Measurements from ENCODE around the gene LRP6.
"Not testable (repeated sequence)": the region's sequence is repeated elsewhere in the genome, so short reads cannot be mapped to it uniquely, and the experiment has no call there.

Gene LRP6

DNA sequence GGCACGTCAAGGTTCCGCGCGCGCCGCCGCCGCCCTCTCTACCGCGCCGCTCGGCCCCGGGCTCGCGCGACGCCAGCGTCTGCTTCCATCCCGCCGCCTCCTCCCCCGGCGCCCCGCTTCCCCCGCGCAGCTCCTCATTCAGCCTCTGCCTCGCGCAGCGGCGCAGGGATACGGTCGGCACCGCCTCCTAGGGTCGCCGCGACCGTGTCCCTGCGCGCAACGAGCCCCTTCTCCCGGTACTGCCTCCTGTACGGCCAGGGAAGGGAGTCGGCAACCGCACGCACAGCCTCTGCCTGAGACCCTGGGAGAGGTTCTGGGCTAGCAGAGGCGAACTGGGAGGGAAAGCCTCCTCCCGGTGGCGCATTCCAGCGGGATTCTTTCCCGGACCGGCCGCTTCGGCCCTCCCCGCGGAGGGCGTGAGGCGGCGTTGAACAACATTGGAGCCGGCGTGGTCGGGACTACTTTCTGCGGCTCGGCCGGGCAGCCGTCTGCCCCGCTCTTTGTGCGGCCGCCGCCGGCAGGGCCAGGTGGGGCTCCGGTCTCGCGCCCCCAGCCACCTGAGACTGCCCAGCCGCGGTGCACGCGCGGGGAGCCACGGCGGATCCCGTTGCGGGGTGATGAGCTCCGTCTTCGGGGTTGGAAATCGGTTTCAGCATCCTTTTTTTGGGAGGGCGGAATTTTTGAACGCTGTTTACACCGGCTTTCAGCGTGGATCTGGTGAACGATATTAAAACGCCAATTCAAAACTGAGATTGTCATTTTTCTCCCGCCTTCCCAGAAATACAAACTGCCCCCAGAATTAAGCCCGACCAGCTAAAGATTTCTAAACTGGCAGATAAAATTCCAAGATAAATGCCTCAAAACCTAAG, at the start of gene LRP6:
Gene LRP6, minus strand, starts transcription at position 172 of the 869 bp plus-strand sequence. CDS start 309 bp downstream, outside the sequence.
- DNase-seq, result peak; percentile 81 to 84

DNA sequence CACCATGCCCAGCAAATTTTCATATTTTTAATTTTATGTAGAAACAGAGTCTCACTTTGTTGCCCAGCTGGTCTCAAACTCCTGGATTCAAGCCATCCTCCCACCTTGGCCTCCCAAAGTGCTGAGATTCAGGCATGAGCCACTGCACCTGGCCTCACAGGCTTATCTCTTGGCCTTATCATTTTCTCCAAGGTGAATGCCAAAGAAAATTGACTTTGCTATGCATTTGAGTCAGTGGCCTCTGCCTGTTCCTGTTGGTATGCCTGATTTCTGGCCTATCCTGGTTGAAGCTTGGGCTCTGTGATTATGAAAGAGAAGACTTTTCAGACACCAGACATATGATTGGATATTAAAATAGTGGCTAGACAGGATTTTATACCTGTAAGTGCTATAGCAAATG, 49.0 kb upstream of the LRP6 start:
- DNase-seq, result no peak

DNA sequence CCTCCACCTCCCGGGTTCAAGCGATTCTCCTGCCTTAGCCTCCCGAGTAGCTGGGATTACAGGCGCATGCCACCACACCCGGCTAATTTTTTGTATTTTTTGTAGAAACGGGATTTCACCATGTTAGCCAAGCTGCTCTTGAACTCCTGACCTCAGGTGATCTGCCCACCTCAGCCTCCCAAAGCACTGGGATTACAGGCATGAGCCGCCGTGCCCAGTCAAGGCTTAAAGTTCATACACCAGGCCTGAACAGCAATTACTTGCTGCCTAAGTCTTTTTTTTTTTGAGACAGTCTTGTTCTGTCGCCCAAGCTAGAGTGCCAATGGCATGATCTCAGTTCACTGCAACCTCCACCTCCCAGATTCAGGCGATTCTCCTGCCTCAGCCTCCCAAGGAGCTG, 43.9 kb upstream of the LRP6 start:
- not testable (repeated sequence) for DNase-seq

DNA sequence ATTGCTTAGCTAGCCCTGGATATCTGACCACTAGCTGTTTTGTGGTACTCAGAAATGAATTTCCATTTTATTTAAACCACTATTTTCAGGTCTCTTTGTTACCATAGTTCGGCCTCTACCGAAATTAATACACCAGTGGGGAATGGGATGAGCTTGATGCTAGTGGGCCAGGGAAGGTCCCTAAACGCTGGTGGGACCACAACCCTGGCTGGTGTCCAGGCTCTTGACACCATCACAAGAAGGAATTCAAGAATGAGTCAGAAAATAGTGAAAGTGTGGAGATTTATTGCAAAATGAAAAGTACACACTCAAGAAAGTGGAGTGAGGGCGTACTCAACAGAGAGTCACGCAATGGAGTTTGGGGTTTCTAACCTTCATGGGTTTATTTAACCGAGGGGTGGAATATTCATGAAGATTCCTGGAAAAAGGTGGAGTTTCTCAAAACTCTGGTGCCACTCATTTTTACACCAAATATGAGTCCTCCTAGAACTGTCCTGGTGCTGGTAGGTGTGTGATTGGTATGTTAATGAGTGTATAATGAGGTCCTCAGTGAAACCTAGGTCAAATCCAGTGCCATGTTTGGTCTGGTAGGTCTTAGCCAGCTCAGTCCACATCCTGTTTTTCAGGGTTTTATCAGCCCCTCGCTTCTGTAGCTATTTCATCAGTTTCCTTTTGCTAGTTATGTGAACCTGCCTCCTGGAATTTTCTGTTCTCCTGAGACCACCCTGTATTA, 38.9 kb upstream of the LRP6 start:
- peak; percentile 13 to 21 for DNase-seq

DNA sequence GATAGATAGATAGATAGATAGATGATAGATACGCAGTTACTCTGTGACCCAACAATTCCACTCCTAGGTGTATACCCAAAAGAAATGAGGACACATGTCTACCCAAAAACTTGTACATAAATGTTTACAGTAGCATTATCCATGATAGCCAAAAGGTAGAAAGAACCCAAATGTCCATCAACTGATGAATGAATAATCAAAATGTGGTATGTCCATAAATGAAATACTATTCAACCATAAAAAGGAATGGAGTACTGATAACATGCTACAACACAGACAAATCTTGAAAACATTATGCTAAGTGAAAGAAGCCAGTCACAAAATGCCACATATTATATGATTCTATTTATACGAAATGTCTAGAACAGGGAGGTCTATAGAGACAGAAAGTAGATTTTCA, 36.1 kb upstream of the LRP6 start:
- no peak for DNase-seq

DNA sequence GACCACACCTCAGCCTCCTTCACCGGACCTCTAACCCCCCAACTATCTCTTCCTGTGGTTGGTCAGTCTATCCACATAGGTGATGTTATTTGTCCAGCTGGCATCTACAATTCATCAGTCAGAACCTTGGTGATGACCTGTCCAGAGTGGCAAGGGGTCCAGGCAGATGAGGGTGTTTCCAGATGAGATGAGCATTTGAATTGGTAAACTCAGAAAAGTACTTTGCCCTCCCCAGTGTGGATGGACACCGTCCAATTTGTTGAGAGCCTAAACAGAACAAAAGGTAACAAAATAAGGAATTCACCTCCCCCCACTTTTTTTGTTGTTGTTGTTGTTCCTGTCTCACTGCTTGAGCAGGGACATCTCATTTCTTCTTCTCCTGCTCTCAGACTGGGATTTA, 34.3 kb upstream of the LRP6 start:
- DNase-seq, result no peak

DNA sequence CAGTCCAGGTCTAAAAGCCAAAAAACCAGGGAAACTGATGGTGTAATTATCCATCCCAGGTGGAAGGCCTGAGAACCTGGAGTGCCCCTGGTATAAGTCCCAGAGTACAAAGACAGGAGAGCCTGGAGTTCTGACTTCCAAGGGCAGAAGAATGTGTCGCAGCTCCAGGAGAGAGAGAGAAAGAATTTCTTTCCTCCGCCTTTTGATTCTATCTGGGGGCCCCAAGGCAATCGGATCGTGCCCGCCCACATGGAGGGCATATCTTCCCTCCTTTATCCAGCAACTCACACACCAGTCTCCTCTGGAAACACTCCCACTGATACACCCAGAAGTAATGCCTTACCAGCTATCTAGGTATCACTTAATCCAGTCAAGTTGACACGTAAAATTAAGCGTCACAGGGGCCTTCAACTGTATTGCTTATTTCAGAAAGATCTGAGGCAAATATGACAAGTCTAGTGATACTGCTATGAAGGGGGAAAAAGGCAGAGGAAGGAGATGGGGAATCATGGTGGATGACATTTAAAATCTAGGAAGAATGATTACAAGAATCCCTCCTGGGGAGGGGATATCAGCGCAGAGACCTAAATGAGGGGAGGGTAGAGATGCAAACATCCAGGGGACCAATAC, 30.5 kb upstream of the LRP6 start:
- no peak for DNase-seq

DNA sequence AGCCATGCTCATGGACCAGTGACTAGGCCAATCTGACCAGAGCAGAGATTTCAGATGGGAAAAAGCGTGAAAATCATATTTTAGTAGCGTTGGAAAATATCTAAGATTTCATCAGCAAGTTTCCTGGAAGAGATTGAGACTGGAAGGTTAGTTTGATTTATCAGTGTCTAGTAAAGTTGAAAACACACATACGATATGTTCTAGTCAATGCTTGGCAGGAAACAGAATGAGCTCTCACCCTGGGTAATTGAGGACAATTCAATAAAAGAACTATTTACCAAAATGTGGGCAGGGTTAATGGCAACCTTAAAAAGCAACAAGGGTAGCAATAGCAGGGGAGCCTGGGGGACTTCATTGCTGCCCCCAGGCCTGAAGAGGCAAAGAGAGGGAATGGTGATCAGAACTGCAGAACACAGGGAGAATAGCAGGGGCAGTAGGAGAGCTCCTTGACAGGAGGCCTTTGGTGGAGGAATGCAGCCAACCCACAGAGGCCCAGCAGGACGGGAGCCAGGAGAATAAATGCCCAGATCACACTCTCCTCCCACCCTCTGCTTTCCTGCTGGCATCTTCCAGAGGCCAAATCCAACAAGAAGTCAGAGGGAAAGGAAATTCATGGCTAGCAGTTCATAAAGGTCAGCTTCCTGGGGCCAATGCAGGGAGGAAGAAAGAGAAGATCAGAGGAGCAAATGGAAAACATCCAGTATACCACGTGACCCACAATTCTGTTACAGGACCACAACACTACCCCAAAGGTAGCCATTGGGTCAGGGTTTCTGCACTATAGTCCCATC, 27.6 kb upstream of the LRP6 start:
- DNase-seq, result no peak

DNA sequence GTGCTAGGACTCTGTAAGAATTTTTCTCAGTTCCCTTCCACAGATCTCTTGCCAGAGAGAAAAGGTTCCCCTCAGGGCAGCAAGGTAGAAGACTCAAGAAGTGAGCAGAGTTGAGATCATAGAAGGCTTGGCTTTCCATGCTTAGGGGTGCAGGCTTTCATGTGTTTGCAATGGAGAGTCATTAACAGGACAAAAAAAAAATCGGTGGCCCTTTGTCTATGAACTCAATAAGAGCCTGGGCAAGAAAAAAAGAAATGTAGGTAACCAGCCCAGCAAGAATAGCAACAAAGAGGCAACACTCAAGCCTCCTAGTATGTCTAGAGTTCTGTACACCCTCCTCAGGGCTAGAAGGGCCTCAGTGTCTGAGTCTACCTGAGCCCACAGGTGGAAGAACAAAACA, 23.4 kb upstream of the LRP6 start:
- DNase-seq, result no peak

DNA sequence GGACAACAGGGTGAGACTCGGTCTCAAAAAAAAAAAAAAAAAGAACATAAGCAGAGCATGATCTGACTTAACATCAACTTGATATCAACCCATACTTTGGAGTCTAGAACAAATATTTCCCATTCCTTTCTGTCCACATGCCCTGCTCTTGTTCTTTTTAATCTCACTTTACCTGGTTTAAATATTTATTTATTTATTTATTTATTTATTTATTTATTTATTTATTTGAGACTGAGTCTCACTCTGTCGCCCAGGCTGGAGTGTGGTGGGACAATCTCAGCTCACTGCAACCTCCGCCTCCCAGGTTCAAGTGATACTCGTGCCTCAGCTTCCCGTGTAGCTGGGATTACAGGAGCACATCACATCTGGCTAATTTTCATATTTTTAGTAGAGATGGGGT, 19.6 kb upstream of the LRP6 start:
- no peak for DNase-seq

DNA sequence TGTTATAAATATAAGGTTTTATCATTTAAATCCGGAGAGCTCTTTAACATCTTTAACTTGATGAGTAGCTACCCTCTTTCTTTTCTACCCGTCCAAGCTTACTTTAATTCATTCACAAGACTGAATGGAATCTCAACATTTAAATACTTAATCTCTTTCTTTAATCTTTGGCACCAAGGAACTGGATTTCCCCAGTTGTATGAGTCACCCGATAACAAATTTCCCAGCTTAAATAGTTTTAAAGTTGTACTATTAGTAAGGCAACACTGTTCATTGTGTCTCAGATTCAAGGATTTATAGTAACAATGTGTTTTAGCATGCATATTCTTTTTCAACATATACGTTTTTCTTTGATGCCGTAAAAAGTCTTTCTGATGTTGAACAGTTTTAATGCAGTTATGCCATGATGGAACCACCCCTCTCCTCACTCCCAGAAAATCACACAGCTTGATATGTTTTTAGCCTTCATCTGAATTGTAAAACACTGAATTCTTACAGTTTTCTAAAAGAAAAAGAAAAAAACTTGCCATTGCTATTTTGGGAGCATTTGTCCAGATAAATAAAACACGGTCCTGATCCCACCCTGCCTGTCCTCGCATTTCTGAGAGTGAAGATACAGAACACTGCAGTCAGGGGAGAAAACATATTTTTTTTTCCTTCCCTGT, 16.0 kb upstream of the LRP6 start:
- DNase-seq, result no peak

DNA sequence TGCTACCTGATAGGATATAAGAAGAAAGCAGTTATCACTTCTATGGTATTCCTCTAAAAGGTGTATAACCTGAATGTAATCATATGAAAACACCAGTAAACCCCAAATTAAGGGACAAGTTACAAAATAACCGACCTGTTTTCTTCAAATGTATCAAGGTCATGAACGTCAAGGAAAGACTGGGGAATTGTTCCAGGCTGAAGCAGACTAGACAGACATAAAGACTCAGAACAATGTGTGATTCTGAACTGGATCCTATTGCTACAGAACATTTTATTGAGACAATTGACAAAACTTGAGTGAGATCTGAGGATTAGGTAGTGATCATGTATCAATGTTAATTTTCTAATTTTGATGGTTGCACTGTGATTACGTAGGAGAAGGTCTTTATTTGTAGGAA, 15.4 kb upstream of the LRP6 start:
- DNase-seq, result no peak

DNA sequence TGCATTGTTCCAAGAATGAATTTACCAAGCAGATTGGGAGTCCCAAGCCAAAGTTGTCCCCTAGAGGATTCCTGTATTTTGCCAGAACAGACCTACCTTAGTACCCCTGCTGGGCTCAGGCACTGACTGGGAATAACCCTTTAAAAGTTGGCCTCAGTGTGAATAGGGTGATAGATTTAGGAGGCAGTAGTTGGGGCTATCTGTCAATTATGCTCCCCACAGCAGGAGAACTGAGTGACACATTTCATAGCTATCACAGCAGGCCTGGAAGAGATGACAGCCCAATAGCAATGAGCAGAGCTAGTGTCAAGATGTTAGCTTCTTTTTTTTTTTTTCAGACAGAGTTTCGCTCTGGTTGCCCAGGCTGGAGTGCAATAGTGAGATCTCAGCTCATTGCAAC, 14.3 kb upstream of the LRP6 start:
- no peak for DNase-seq

DNA sequence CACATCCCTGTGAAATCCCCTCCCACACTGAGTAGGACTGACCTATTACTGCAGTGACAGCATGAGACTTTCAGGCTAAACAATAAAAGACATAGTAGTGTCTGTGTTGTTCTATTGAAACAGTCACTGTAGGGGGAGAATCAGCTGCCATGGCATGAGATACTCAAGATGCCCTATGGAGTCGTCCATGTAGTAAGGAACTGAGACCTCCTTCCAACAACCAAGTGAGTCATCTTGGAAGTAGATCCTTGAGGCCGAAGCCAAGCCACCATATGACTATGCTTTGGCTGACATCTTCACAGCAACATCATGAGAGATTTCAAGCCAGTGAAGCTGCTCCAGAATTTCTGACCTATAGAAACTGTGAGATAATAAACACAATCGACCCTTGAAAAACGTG, 12.1 kb upstream of the LRP6 start:
- DNase-seq, result no peak

DNA sequence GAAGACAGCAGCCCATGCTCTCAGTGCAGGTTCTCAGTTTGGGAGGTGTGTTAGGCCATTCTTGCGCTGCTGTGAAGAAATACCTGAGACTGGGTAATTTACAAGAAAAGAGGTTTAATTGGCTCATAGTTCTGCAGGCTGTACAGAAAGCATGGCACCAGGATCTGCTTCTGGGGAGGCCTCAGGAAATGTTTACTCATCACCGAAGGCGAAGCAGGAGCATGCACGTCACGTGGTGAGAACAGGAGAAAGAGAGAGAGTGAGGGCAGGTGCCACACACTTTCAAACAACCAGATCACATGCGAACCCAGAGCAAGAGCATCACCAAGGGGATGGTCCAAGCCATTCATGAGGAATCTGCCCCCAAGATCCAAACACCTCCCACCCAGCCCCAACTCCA, 9.0 kb upstream of the LRP6 start:
- no peak for DNase-seq

DNA sequence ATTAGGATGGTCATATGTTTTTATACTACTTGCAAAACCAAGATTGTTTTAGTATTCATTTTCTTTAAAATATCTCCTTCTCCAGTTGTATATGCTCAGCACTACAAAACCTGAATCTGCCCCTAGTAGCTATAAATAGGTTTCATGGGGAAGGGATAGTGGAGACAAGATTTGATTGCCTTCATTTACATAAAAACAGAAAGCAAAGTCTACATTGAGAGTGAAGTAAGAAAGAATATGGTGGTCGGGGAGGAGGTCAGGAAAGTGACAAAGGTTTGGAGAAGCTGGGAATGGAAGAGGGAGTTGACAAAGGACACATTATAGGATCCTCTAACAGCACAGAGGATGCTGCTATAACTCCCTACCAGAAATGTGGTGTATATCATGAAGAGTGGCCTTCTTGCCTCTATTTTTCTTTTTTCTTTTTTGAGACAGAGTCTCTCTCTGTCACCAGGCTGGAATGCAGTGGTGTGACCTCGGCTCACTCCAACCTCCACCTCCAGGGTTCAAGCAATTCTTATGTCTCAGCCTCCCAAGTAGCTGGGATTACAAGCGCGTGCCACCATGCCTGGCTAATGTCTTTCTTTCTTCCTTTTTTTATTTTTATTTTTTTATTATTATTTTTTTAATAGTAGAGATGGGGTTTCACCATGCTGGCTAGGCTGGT, 6.6 kb upstream of the LRP6 start:
- DNase-seq, result no peak

DNA sequence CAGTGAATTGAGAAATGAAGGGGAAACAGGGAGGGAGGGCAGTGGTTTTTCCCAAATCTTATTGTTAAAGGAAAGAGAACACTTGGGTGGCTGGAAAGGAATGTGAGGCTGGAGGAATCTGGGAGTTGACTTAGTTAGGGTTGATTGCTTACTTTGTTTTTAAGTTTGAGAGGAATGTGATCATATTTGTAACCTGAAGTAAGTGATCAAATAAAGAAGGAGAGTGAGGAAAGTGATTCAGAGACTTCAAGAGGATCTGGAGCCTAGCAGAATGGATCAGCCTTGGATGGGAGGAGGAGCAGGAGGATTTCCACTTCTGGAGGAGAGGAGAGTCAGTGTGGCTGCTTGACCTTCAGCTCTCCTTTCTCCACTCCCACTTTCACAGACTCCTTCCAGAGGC, 6.0 kb upstream of the LRP6 start:
- DNase-seq, result no peak

DNA sequence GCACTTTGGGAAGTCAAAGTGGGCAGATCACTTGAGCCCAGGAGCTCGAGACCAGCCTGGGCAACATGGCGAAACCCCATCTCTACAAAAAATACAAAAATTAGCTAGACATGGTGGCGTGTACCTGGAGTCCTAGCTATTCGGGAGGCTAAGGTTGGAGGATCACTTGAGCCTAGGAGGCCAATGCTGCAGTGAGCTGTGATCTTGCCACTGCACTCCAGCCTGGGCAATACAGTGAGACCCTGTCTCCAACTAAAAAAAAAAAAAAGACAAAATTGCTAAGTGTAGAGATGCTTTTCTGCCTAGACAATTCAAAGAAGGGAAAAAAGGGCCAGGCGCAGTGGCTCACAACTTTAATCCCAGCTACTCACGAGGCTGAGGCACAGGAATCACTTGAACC, 3.4 kb upstream of the LRP6 start:
- no peak for DNase-seq

DNA sequence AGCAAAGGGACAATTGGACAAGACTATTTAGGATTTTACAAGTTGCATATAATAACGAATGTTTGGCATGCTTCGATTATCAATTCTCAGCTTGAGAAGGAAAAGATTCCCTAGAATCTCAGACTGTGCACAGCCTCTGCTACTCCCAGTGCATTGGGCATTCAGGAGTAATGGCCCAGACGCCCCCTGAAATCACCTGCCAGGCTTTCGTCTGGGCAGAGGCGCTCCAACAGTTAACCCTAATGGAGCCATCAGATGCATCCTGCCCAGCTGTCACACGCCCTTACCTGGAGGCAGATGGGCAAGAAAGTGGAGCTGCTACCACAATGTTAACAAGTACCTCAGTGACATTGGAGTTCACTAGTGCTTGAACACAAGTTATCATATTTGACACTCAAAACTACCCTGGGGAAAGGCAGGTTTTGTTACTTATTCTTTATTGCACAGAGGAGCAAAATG, 927 bp upstream of the LRP6 start:
- no peak for DNase-seq

DNA sequence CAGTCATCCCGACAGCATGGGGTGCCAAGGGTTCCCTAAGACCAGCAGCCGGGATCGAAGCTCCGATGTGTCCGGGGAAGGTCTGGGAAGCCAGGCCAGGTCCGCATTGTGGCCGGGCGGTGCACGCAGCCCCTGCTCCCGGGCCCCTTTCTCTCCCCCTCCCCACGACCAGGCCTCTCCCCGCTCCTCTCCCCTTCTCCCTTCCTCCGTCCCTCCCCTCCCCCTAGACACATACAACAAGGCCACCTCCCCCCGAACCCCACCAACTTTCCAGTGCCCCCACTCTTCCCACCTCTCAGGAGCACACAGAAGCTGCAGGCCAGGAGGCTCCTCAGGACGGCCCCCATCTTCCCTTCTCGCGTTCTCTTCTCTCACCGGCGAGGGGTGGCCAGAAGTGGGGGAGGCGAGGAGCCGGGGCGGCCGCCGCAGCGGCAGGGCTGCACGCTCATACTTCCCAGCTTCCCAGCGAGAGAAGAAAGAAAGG, 413 bp downstream of the LRP6 start:
- peak in 1 of 2 experiments; percentile 3 for DNase-seq

DNA sequence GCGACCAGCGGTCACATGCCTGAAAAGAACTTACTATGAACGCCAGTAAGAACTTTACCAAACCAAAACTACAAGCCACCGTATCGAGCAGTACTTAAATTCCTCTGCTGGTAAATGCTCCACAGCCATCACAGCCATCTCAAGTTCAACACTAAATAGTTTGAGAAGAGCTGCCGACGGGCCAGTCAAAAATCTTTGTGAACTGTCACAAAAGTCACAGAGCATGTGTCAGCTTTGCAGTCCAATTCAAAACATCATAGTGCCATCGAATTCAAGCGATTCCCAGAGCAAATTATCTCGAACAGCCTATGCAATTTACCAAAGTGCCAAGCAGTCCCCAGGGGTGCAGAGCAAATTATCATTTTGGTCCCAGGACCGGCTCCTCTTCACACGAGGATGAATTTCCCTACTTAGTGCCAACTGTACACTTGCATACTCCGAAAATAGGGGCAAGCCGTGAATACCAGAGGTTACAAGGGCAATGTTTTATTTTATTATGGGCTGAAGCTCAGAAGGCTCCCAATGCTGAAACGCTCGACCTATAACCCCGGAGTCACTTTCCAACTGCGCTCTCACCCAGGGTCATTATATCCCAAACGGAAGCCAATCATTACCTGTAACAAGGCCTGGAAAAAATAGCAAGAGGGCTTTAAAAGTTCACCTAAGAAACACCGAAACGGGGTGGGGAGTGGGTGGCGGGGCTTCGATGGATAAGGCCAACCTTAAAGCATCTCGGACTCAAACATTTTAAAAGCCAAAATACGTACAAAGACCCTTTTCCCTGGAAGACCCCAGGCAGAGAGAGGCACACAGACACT, 1.1 kb downstream of the LRP6 start:
- DNase-seq, result peak in 1 of 2 experiments; percentile 6
